ENCODE data around the gene ZNF280C. TPM values are rescaled to one million over a fixed set of nuclear protein-coding genes. Genes with fewer than 3 reads are reported as not detected.

The ZNF280C gene
- total RNA-seq, 5 donors from 2014 or later (not counting 1 experiment from before 2014, with no cell fraction given): 3.6 to 7.0 (median 4.5) TPM

DNA sequence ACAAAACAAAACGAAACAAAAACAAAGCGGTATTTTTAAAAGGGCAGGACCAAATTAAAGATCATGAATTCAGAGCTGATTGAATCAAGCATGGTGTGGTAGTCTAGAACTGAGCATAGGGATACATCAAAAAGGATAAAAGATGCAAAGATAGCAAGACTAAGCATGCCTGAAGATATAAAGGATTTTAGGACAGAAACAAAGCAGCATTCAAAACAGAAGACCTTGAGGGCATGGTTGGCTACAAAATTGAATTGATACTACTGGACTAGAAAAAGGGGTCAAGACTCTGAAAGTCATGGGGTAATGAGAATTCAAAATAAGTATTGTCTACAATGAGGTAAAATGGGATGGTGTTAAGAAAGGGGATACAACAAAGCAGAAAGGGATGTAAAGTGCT, 55.3 kb downstream of the ZNF280C start:
- H3K4me1 Mint-ChIP-seq: peaks cover 0 to 10% (median 0%) of the 10 kb centered on the region in 3 donors
- no peaks in the 10 kb centered on the region for H3K4me1 ChIP-seq (ENCODE audit: control insufficient read depth in 1 of 2, extremely low read depth in 1 of 2, insufficient read depth in 2 of 2, low read length in 2 of 2)

DNA sequence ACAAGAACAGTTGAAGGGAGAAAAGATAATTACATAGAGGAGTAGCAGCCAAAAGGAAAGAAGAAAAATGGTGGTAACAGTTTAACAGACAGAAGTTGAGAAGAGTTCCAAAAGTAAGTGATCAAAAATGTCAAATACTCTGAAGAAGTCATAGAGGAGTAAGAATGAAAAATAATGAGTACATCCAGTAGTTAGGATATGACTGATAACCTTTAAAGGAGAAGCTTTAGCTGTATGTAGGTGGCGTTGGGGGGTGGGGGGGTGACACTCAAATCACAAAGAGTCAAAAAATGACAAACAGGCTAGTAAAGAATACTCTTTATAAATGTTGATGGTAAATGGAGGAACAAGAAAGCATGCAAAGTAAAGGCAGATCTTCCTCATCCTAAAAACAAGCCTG, 56.3 kb downstream of the ZNF280C start:
- no peak overlapping the region for H3K27ac Mint-ChIP-seq
- no CpG with 5 or more reads among the region's 1 CpG for WGBS (ENCODE audit: insufficient coverage)
- no peak for ATAC-seq (replicated peaks in 1 of 4)
- CTCF ChIA-PET: no interaction called here
- no peaks in the 10 kb centered on the region for H3K9me3 ChIP-seq
- H3K4me1 ChIP-seq (ENCODE audit: control insufficient read depth in 1 of 2, extremely low read depth in 1 of 2, insufficient read depth in 2 of 2, low read length in 2 of 2): no peaks in the 10 kb centered on the region
- H3K4me1 Mint-ChIP-seq: peaks cover 0 to 10% (median 0%) of the 10 kb centered on the region in 3 donors
- no peak for DNase-seq
- no peaks in the 10 kb centered on the region for H3K27me3 ChIP-seq (replicated peaks in 1 of 2; ENCODE audit: control insufficient read depth in 2 of 2, extremely low read depth in 1 of 2, insufficient read depth in 2 of 2, low read length in 1 of 2)
- H3K4me3 ChIP-seq (ENCODE audit: control insufficient read depth in 1 of 2, extremely low read depth in 1 of 2, low read length in 1 of 2): no peak overlapping the region
- H3K9me3 Mint-ChIP-seq: no peaks in the 10 kb centered on the region
- H3K36me3 Mint-ChIP-seq: peaks cover 32% of the 10 kb centered on the region
- H3K36me3 ChIP-seq (ENCODE audit: control insufficient read depth in 2 of 2, extremely low read depth in 1 of 2, insufficient read depth in 1 of 2, low read length in 1 of 2): peaks cover 0 to 8% of the 10 kb centered on the region in 2 donors
- H3K27ac ChIP-seq (ENCODE audit: low read length): no peak overlapping the region
- no peak overlapping the region for H3K4me3 Mint-ChIP-seq
- POLR2A ChIA-PET: no interaction called here
- H3K27me3 Mint-ChIP-seq: peaks cover 0 to 5% of the 10 kb centered on the region in 2 donors

More for the DNA sequence above, 55.3 kb downstream of the ZNF280C start:
- WGBS (ENCODE audit: insufficient coverage): no CpG with 5 or more reads among the region's 2 CpGs
- Mint-ChIP-seq H3K4me3 (peak overlapping the region in 1 of 3 donors; percentile 37), H3K9me3 (no peaks in the 10 kb centered on the region), H3K36me3 (peaks cover 32% of the 10 kb centered on the region), H3K27me3 (peaks cover 0 to 5% of the 10 kb centered on the region in 2 donors), H3K27ac (no peak overlapping the region)
- Histone ChIP-seq H3K36me3 (ENCODE audit: control insufficient read depth in 2 of 2, extremely low read depth in 1 of 2, insufficient read depth in 1 of 2, low read length in 1 of 2) (peaks cover 0 to 8% of the 10 kb centered on the region in 2 donors), H3K27ac (ENCODE audit: low read length) (no peak overlapping the region), H3K27me3 (replicated peaks in 1 of 2; ENCODE audit: control insufficient read depth in 2 of 2, extremely low read depth in 1 of 2, insufficient read depth in 2 of 2, low read length in 1 of 2) (no peaks in the 10 kb centered on the region), H3K9me3 (no peaks in the 10 kb centered on the region), H3K4me3 (ENCODE audit: control insufficient read depth in 1 of 2, extremely low read depth in 1 of 2, low read length in 1 of 2) (no peak overlapping the region)
- ATAC-seq (replicated peaks in 1 of 4) (no peak), DNase-seq (no peak)
- CTCF ChIA-PET: no interaction called here
- POLR2A ChIA-PET: no interaction called here

DNA sequence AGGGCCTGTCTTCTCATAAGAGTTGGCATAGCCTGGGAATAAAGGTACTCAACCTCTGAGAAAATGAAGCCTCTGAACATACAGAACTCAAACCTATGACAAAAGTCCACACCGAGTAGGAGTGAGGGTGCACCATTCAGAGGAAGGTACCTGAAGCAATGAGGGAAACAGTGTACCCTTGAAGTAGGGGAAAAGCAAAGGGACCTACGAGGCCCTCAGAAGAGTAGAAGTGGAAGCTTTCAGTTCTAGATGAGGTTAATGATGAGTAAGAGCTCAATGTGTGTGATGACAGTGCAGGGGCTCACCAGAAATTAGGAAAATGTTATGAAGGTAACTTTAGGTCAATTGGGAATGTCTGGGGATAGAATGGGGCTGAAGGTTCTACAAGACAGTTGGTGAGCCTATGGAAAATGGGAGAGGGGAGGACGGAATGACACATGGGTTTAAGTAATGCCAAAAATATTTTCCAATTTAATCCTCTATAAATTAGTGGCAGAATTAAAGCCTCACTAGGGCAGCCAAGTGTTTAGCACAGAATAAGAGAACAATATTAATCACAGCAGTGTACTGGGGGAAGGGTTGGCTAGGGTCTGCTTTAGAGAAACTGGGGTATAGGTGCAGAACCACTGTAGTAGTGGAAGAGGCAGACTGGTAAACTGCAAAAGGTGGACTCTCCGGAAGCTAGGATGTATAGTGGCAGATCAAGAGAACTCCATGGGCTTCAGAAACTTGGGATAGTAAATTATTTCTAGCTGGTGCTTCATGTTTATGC, 57.1 kb downstream of the ZNF280C start:
- peaks cover 0 to 10% (median 0%) of the 10 kb centered on the region in 3 donors for H3K4me1 Mint-ChIP-seq
- H3K36me3 Mint-ChIP-seq: peaks cover 27% of the 10 kb centered on the region
- H3K4me3 Mint-ChIP-seq: no peak overlapping the region
- no peaks in the 10 kb centered on the region for H3K9me3 Mint-ChIP-seq
- DNase-seq (no peak), ATAC-seq (replicated peaks in 1 of 4) (no peak)
- ChIA-PET POLR2A (no interaction called here), CTCF (no interaction called here)
- Histone ChIP-seq H3K4me1 (ENCODE audit: control insufficient read depth in 1 of 2, extremely low read depth in 1 of 2, insufficient read depth in 2 of 2, low read length in 2 of 2) (no peaks in the 10 kb centered on the region), H3K9me3 (no peaks in the 10 kb centered on the region), H3K4me3 (ENCODE audit: control insufficient read depth in 1 of 2, extremely low read depth in 1 of 2, low read length in 1 of 2) (no peak overlapping the region), H3K27ac (ENCODE audit: low read length) (no peak overlapping the region), H3K36me3 (ENCODE audit: control insufficient read depth in 2 of 2, extremely low read depth in 1 of 2, insufficient read depth in 1 of 2, low read length in 1 of 2) (peaks cover 0 to 8% of the 10 kb centered on the region in 2 donors), H3K27me3 (replicated peaks in 1 of 2; ENCODE audit: control insufficient read depth in 2 of 2, extremely low read depth in 1 of 2, insufficient read depth in 2 of 2, low read length in 1 of 2) (no peaks in the 10 kb centered on the region)
- H3K27ac Mint-ChIP-seq: no peak overlapping the region
- WGBS (ENCODE audit: insufficient coverage): 75% methylated on average over 2 of the region's 4 CpGs
- H3K27me3 Mint-ChIP-seq: peaks cover 0 to 5% of the 10 kb centered on the region in 2 donors

DNA sequence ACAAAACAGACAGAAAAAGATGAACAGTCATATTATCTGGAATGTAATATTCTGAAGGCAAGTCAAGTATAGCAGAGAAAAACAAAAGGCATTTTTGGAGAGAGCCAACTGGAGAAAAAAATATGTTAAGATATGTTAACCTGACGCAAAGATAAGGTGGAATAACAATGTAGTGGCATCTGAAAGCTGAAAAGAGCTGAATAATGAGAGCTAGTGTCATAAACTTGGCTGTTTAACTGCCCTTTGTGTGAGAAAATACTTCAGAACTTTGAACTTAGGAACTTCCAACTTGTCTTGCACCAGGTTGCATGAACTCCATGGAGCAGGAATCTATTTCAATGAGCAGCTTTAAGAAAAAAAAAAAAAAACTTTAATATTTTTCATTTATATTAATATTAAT, 64.1 kb downstream of the ZNF280C start:
- no peaks in the 10 kb centered on the region for H3K9me3 ChIP-seq
- no peaks in the 10 kb centered on the region for H3K4me1 Mint-ChIP-seq
- no peak overlapping the region for H3K4me3 Mint-ChIP-seq
- no peaks in the 10 kb centered on the region for H3K27me3 ChIP-seq (replicated peaks in 1 of 2; ENCODE audit: control insufficient read depth in 2 of 2, extremely low read depth in 1 of 2, insufficient read depth in 2 of 2, low read length in 1 of 2)
- H3K4me1 ChIP-seq (ENCODE audit: control insufficient read depth in 1 of 2, extremely low read depth in 1 of 2, insufficient read depth in 2 of 2, low read length in 2 of 2): no peaks in the 10 kb centered on the region
- CTCF ChIA-PET: interaction anchor here in 1 of 2 donors (0.6 to 0.7 kb wide), 3 partner anchors 18 to 181 kb away, joined by 3 to 4 read pairs (median 3); no protein-coding TSS in a partner anchor
- no peak overlapping the region for H3K27ac ChIP-seq (ENCODE audit: low read length)
- no peak for ATAC-seq (replicated peaks in 1 of 4)
- H3K36me3 ChIP-seq (ENCODE audit: control insufficient read depth in 2 of 2, extremely low read depth in 1 of 2, insufficient read depth in 1 of 2, low read length in 1 of 2): no peaks in the 10 kb centered on the region
- WGBS (ENCODE audit: insufficient coverage): 100% methylated on average over 1 of the region's 1 CpG
- DNase-seq: no peak
- peaks cover 10% of the 10 kb centered on the region for H3K36me3 Mint-ChIP-seq
- peaks cover 0 to 8% of the 10 kb centered on the region in 2 donors for H3K27me3 Mint-ChIP-seq
- no peak overlapping the region for H3K27ac Mint-ChIP-seq
- no peak overlapping the region for H3K4me3 ChIP-seq (ENCODE audit: control insufficient read depth in 1 of 2, extremely low read depth in 1 of 2, low read length in 1 of 2)
- POLR2A ChIA-PET: no interaction called here
- H3K9me3 Mint-ChIP-seq: no peaks in the 10 kb centered on the region

DNA sequence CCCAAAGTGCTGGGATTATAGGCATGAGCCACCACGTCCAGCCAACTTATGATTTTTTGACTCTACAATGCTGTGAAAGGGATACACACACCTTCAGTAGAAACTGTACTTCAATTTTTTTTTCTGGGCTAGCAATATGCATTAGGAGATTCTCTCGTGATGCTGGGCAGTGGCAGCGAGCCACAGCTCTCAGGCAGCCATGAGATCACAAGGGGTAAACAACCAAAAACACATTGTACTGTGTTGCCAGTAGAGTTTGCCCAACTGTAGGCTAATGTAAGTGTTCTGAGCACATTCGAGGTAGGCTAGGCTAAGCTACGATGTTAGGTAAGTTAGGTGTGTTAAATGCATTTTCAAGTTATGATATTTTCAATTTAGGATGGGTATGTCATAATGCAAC, 71.2 kb downstream of the ZNF280C start:
- H3K27me3 Mint-ChIP-seq: peaks cover 0 to 5% of the 10 kb centered on the region in 2 donors
- Histone ChIP-seq H3K4me3 (ENCODE audit: control insufficient read depth in 1 of 2, extremely low read depth in 1 of 2, low read length in 1 of 2) (no peak overlapping the region), H3K4me1 (ENCODE audit: control insufficient read depth in 1 of 2, extremely low read depth in 1 of 2, insufficient read depth in 2 of 2, low read length in 2 of 2) (no peaks in the 10 kb centered on the region), H3K36me3 (ENCODE audit: control insufficient read depth in 2 of 2, extremely low read depth in 1 of 2, insufficient read depth in 1 of 2, low read length in 1 of 2) (no peaks in the 10 kb centered on the region), H3K9me3 (no peaks in the 10 kb centered on the region), H3K27ac (ENCODE audit: low read length) (no peak overlapping the region), H3K27me3 (replicated peaks in 1 of 2; ENCODE audit: control insufficient read depth in 2 of 2, extremely low read depth in 1 of 2, insufficient read depth in 2 of 2, low read length in 1 of 2) (no peaks in the 10 kb centered on the region)
- H3K9me3 Mint-ChIP-seq: no peaks in the 10 kb centered on the region
- H3K4me1 Mint-ChIP-seq: peaks cover 0 to under 1% (median 0%) of the 10 kb centered on the region in 3 donors
- H3K36me3 Mint-ChIP-seq: no peaks in the 10 kb centered on the region
- POLR2A ChIA-PET: no interaction called here
- CTCF ChIA-PET: interaction anchor here in 1 of 2 donors (0.6 kb wide), 1 partner anchor 156 kb away, joined by 5 read pairs; no protein-coding TSS in a partner anchor
- WGBS (ENCODE audit: insufficient coverage): no CpG with 5 or more reads among the region's 5 CpGs
- H3K27ac Mint-ChIP-seq: no peak overlapping the region
- ATAC-seq (replicated peaks in 1 of 4) (no peak), DNase-seq (no peak)
- no peak overlapping the region for H3K4me3 Mint-ChIP-seq

DNA sequence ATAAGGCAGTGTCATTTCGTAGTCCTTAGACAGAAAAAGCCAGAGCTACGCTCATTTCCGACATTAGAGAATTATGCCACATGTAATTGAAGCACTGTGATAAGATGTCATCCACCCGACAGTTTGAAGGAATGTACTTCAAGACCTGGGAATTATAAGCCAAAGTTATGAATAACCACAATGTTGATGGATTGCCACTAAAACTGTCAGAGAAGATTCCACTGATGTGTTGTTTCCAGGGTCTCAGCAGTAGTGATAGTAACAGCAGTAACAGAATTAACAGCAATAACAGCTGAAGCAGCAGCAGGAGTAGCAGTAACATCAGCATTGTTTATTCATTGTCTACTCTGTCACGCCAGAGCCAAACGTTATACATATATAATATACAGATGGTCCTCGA, 72.2 kb downstream of the ZNF280C start:
- Mint-ChIP-seq H3K9me3 (no peaks in the 10 kb centered on the region), H3K36me3 (no peaks in the 10 kb centered on the region), H3K27me3 (peaks cover 0 to 5% of the 10 kb centered on the region in 2 donors), H3K4me3 (no peak overlapping the region), H3K4me1 (peaks cover 0 to 2% (median 0%) of the 10 kb centered on the region in 3 donors), H3K27ac (no peak overlapping the region)
- H3K27ac ChIP-seq (ENCODE audit: low read length): no peak overlapping the region
- no peak overlapping the region for H3K4me3 ChIP-seq (ENCODE audit: control insufficient read depth in 1 of 2, extremely low read depth in 1 of 2, low read length in 1 of 2)
- no peaks in the 10 kb centered on the region for H3K36me3 ChIP-seq (ENCODE audit: control insufficient read depth in 2 of 2, extremely low read depth in 1 of 2, insufficient read depth in 1 of 2, low read length in 1 of 2)
- DNase-seq (no peak), ATAC-seq (replicated peaks in 1 of 4) (no peak)
- H3K9me3 ChIP-seq: no peaks in the 10 kb centered on the region
- no peaks in the 10 kb centered on the region for H3K27me3 ChIP-seq (replicated peaks in 1 of 2; ENCODE audit: control insufficient read depth in 2 of 2, extremely low read depth in 1 of 2, insufficient read depth in 2 of 2, low read length in 1 of 2)
- ChIA-PET CTCF (interaction anchor here (0.6 to 1.2 kb wide), 3 partner anchors 55 to 157 kb away, joined by 3 to 5 read pairs (median 4); no protein-coding TSS in a partner anchor), POLR2A (no interaction called here)
- WGBS (ENCODE audit: insufficient coverage): no CpG with 5 or more reads among the region's 7 CpGs
- H3K4me1 ChIP-seq (ENCODE audit: control insufficient read depth in 1 of 2, extremely low read depth in 1 of 2, insufficient read depth in 2 of 2, low read length in 2 of 2): peaks cover 0 to 7% of the 10 kb centered on the region in 2 experiments

Data from T-cell (primary cell).